ENCODE measurements around the gene PRKCH.

- TF ChIP-seq, protein P1, sequence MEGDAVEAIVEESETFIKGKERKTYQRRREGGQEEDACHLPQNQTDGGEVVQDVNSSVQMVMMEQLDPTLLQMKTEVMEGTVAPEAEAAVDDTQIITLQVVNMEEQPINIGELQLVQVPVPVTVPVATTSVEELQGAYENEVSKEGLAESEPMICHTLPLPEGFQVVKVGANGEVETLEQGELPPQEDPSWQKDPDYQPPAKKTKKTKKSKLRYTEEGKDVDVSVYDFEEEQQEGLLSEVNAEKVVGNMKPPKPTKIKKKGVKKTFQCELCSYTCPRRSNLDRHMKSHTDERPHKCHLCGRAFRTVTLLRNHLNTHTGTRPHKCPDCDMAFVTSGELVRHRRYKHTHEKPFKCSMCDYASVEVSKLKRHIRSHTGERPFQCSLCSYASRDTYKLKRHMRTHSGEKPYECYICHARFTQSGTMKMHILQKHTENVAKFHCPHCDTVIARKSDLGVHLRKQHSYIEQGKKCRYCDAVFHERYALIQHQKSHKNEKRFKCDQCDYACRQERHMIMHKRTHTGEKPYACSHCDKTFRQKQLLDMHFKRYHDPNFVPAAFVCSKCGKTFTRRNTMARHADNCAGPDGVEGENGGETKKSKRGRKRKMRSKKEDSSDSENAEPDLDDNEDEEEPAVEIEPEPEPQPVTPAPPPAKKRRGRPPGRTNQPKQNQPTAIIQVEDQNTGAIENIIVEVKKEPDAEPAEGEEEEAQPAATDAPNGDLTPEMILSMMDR (IDR thresholded peaks at IDR 0.05), result no peak
- TF ChIP-seq EP300 (IDR thresholded peaks at IDR 0.05) (no peak), POLR2A (IDR thresholded peaks at IDR 0.05) (no peak)
Measured at GRCh38 chr14:61408498-61408897, 87.1 kb downstream of the PRKCH start.
